ENCODE data around the gene C1orf159.

DNA sequence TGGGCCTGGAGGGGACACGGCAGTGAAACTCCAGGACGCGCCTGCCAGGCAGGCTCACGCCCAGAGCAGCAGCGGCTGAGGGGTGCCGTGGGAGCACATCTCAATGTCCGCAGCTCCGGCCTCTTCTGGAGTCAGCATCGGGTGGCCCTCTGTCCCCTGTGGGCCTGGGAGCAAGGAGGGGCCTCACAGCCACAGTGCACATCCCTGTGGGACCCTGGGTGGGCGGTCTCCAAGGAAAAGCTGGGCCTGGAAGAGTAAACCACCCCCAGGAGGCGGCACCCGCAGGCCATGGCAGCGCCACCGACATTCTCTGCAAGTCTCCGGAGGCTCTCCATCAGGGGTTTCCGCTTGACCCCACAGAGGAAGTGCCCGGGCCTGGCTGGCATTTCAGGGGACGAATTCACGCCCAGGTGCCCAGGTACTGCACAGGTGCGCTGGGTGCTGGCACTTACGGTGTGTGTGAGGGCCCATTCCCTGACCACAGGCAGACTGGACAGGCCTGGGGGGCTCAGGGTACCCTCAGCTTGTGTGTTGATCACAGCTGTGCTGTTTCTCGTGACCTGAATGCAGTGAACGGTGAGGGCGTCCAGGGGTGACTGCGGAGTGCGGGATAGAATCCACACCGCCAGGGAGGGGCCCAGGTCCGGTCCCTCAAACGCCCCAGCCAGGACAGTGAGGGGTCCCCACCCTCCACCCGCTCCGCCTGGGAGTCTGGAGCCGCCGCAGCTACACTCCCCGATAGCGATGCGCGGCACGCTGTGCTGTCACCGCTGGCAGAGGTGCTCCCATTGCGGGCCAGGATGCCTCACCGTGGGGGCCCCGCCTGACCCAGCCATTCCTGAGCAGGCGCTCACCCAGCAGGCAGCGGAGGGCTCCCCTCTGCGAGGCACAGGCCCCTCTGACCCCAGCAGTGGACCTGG, 25.2 kb downstream of the C1orf159 start:
- TF ChIP-seq, protein P1, sequence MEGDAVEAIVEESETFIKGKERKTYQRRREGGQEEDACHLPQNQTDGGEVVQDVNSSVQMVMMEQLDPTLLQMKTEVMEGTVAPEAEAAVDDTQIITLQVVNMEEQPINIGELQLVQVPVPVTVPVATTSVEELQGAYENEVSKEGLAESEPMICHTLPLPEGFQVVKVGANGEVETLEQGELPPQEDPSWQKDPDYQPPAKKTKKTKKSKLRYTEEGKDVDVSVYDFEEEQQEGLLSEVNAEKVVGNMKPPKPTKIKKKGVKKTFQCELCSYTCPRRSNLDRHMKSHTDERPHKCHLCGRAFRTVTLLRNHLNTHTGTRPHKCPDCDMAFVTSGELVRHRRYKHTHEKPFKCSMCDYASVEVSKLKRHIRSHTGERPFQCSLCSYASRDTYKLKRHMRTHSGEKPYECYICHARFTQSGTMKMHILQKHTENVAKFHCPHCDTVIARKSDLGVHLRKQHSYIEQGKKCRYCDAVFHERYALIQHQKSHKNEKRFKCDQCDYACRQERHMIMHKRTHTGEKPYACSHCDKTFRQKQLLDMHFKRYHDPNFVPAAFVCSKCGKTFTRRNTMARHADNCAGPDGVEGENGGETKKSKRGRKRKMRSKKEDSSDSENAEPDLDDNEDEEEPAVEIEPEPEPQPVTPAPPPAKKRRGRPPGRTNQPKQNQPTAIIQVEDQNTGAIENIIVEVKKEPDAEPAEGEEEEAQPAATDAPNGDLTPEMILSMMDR (IDR thresholded peaks at IDR 0.05; ENCODE audit: insufficient read depth, low read length): no peak
- TF ChIP-seq, protein P2, sequence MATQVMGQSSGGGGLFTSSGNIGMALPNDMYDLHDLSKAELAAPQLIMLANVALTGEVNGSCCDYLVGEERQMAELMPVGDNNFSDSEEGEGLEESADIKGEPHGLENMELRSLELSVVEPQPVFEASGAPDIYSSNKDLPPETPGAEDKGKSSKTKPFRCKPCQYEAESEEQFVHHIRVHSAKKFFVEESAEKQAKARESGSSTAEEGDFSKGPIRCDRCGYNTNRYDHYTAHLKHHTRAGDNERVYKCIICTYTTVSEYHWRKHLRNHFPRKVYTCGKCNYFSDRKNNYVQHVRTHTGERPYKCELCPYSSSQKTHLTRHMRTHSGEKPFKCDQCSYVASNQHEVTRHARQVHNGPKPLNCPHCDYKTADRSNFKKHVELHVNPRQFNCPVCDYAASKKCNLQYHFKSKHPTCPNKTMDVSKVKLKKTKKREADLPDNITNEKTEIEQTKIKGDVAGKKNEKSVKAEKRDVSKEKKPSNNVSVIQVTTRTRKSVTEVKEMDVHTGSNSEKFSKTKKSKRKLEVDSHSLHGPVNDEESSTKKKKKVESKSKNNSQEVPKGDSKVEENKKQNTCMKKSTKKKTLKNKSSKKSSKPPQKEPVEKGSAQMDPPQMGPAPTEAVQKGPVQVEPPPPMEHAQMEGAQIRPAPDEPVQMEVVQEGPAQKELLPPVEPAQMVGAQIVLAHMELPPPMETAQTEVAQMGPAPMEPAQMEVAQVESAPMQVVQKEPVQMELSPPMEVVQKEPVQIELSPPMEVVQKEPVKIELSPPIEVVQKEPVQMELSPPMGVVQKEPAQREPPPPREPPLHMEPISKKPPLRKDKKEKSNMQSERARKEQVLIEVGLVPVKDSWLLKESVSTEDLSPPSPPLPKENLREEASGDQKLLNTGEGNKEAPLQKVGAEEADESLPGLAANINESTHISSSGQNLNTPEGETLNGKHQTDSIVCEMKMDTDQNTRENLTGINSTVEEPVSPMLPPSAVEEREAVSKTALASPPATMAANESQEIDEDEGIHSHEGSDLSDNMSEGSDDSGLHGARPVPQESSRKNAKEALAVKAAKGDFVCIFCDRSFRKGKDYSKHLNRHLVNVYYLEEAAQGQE (IDR thresholded peaks at IDR 0.05; ENCODE audit: insufficient replicate concordance, low read depth): no peak
- TF ChIP-seq SPI1 (IDR thresholded peaks at IDR 0.05; ENCODE audit: borderline replicate concordance, low read depth): no peak
- no peak for TF ChIP-seq GABPA (IDR thresholded peaks at IDR 0.05; ENCODE audit: low read depth)
